ENCODE data around the gene PPP5C.
"Not testable (repeated sequence)": the region's sequence is repeated elsewhere in the genome, so short reads cannot be mapped to it uniquely, and the experiment has no call there.

PPP5C gene

DNA sequence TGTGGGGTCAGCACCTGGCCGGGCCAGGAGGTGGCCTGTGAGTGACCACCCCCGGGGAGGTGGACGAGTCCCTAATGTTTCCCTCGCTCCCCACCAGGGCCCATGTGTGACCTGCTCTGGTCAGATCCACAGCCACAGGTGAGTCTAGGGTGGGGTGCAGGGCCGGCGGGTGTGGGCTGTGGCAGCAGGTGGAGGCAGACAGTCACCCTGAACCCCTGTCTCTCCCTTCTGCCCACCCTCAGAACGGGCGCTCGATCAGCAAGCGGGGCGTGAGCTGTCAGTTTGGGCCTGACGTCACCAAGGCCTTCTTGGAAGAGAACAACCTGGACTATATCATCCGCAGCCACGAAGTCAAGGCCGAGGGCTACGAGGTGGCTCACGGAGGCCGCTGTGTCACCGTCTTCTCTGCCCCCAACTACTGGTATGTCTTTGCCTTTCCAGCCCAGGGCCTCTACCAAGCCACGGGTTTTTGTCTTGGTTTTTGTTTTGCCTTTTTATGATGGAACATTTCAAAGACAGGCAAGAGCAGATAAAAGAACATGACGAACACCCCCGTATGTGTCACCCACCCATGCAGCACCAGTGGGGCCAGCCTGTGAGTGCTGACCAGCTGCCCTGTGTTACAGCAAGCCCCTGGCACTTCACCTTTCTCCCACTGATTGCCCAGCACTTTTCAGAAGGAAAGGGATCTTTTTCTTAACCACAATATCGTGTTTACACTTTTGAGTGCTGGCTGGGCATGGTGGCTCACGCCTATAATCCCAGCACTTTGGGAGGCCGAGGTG is 41.6 kb downstream of the PPP5C start:
- no peak for DNase-seq

- DNase-seq = no peak
Measured at GRCh38 chr19:46390121-46390858, 43.4 kb downstream of the PPP5C start.

GRCh38 chr19:46390866-46391265 is 44.0 kb downstream of the PPP5C start:
- no peak for DNase-seq

DNA sequence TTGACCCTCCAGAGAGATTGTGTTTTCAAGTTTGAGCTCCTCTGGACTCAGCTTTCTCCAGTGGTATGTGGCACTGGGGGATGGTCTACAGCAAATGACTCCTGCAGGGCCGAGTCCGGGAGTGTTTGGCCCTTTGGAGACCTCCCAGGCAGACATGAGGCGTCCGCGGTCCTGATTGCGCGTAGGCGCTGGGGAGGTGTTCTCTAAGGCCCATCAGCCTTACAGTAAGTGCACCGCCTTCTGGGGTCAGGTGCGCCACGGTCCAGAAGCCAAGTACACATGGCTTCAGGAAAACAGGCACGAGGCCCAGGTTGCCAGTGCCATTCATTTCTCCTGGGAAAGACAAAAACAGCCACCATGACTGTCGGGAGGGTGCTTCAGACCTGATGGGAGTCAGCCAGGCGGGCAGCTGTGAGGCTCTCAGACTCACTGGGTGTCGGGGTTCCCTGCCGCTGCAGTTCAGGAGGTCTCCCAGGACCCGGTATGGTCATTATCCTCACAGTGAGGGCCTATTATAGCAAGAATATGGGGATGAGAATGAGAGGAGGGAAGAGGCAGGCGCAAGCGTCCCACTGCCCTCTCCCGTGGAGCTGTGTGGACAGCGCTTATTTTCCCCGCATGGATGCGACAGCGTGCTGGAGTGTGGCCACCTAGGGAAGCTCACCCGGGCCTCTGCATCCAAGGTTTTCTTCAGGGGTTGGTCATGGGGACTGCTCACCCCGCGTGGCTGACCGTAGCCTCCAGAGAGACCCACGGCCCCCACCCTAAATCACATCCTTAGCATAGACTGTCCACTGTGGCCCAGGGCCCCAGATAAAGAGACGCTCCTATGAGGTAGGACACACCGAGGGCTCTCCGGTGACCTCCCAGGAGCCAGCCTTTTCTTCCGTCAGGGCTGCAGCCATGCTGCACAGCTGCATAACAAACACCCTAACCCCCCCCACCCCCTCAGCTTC is 44.7 kb downstream of the PPP5C start:
- no peak for DNase-seq

GRCh38 chr19:46392252-46392801 is 45.4 kb downstream of the PPP5C start:
- DNase-seq = no peak

DNA sequence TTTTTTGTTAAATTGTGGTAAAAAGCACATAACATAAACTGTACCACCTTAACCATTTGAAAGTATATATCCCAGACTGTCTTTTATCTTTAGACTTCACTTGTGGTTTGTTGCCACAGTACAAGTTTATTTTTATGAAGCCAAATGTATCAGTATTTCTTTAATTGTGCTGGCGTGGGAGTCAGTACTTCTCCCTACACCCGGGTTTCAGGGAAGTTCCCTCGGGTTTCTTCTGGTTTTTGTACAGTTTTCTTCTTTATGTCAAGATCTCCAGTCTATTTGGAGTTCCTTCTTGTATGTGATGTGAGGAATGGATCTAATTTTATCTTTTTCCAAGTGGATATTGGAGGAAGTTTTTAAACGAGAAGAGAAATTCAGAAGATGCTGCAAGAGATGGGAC is 46.0 kb downstream of the PPP5C start:
- DNase-seq = no peak

DNA sequence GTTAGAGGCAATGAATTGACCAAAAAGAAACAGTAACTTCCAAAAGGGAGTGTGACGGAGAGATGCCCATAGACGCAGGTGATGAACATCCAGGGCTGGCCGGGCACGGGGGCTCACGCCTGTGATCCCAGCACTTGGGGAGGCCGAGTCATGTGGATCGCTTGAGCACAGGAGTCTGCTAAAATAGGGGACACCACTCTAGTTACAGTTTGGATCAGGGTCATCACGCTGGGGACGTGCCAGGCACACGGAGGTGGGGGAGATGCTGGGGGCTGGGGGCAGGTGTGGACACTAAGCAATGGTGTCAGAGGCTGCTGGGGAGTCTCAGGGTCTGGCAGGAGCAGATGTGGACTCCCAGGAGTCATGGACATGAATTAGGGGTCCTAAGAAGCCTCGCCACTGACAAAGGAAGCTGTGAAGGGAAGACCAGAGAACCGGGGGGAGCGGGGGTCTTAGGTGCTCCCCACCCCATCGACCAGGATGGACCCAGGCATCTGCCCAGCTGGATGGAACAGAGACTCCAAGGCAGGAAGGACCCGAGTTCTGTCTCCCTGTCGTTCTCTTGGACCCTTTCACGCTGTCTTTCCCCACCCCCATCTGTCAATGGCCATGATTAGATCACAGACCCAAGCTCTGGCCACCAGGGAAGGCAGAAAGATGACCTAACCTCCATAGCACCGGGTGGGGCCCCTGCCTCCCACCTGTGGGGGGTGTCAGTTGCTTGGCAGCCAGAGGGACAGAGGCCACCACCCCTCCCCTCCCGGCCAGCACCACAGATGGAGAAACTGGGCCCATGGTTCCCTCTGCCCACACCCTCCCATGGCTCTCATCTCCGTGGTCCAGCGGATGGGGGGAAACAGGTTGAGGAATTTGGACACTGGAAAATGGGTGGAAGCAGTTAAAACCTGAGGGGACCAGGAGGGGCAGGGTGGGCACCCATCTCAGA is 46.8 kb downstream of the PPP5C start:
- DNase-seq = no peak

DNA sequence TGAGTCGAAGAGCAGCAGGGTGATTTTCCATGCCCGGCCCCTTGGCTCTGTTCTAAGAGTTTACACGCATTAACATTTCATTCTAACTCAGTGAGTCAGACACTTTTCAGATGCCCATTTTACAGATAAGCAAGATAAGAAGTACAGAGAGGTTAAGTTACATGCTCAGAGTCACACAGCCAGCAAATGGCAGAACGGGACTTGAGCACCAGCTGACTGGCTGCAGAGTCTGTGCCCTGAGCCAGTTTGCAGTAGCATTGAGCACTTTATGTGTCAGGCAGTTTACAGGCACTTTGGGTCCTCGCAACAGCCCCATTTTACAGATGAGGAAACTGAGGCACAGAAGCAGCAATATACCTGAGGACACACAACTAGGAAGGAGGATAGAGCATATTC is 47.5 kb downstream of the PPP5C start:
- no peak for DNase-seq

DNA sequence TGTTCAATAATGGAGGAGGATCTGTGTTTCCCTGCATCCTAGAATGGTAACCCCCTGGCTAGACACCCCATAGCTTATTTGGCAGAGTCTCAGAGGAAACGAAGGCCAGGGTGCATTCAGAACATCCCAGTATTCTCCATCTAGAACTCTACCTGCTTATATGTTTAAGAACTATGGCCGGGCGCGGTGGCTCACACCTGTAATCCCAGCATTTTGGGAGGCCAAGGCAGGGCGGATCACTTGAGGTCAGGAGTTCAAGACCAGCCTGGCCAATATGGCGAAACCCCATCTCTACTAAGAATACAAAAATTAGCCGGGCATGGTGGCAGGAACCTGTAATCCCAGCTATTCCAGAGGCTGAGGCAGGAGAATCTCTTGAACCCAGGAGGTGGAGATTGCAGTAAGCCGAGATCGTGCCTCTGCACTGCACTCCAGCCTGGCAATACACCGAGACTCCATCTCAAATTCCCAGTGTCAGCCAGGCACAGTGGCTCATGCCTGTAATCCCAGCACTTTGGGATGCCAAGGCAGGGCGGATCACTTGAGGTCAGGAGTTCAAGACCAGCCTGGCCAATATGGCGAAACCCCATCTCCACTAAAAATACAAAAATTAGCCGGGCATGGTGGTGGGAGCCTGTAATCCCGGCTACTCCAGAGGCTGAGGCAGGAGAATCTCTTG is 51.1 kb downstream of the PPP5C start:
- DNase-seq = not testable (repeated sequence)

GRCh38 chr19:46402725-46403124 is 55.8 kb downstream of the PPP5C start:
- DNase-seq = no peak

DNA sequence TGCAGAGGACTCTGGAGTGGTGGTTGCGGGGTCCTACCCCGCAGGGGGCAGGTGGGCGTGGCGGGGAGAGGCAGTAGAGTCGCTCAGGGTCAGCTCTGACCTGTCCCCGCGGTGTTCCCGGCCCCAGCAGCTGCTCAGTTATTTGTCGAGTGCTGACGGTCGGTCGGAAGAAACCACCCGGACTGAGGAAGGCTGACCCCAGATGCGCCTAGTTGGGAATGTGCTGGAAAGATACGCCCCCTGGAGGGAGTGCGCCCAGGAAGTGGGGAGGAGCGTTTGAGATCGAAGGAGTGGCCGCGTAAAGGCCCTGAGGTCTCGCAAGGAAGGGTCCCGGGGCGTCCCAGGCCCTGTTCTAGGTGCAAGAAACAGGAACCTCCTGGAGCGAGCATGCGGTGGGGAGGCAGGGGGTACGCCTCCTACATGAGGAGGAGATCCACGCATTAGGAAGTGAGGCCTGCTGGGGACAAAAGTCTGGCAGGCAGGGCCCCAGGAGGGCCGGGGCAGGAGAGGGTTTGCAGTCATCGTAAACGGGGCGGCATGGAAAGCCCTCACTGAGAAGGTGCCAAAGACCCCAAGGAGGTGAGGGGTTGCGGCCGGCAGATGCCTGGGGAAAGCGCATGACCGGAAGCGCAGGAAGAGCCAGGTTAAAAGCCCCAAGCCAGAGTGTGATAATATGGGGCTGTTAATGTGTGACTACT is 57.3 kb downstream of the PPP5C start:
- no peak for DNase-seq

DNA sequence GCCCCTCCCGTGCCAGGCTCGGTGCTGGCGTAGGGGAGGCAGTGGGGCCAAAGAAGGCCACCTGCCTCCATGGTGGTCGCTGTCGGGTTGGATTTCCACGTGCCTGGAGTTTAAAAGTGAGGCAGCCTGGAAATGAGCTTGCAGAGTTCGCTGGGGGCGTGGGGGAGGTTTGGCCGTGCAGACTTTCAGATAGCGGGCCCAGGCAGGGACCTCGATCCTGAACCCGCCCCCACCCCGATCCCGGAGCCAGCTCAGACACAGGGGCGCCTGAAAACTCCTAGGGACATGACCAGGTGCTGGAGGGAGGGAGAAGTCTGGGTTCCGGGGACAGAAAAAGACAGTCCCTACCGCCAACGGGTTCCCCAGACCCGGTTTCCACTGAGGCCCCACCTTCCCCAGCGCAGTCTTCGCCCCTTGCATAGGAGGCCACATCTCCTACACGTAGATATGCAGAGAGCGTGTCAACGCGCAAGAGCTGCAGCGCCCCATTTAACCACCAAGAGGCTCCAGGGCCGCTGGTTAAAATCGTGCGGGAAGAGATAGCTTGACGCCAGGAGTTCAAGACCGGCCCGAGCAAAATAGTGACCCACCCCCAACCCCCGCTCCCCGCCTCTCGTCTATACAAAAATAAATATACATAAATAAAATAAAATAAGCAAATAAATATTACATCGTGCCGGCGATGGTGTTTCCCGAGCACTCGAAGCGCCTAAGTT is 58.0 kb downstream of the PPP5C start:
- no peak for DNase-seq

DNA sequence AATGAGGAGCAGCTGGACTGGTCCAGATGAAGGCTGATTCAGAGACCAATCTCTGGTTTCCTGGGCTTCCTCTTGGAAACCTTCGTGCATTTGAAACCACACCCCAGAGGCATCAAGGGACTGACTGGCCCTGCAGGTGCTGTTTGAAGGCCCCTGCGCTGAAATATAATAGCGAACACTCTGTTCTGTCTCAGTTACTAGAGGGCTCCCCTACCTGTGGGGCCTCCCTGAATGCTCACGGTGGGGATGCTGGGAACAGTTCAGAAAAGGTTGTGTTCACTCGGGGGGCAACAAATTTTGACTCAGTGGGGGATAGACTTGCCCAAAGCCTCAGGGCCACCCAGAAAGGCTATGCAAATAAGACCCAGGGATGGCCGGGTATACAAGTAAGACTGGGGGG is 60.1 kb downstream of the PPP5C start:
- no peak for DNase-seq

- no peak for DNase-seq
Measured at GRCh38 chr19:46407856-46408663, 61.2 kb downstream of the PPP5C start.

DNA sequence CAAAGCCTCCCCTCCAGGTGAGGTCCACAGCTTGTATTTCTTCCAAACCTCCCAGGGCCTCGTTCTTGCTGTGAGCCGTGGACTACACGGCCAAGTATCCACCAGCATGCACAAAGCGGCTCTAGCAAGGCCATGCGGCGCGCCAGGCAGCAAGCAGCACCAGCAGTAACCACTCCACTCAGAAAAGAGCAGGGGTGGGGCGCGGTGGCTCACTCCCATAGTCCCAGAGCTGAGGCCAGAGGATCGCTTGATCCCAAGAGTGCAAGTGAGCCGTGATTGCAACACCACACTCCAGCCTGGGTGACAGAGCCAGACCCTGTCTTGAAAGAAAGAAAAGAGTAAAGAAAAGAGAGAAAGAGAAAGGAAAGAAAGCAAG is 61.8 kb downstream of the PPP5C start:
- DNase-seq = no peak

DNA sequence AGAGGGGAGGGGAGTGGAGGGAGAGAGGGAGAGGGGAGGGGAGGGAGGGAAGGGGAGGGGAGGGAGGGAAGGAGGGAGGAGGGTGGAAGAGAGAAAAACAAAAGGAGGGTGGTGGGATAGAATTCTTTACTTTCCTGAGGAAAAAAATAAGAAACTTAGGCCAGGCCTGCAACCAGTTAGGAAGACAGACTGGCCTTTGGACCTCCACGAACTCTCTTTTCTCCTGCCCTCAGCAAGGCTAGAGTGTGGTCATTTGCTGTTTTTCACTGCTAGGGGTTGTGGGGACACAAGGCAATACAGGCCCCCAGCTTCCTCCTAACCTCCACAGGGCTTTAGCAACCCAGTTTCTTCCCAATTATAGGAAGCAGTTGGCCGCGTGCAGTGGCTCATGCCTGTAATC is 62.3 kb downstream of the PPP5C start:
- DNase-seq = no peak

DNA sequence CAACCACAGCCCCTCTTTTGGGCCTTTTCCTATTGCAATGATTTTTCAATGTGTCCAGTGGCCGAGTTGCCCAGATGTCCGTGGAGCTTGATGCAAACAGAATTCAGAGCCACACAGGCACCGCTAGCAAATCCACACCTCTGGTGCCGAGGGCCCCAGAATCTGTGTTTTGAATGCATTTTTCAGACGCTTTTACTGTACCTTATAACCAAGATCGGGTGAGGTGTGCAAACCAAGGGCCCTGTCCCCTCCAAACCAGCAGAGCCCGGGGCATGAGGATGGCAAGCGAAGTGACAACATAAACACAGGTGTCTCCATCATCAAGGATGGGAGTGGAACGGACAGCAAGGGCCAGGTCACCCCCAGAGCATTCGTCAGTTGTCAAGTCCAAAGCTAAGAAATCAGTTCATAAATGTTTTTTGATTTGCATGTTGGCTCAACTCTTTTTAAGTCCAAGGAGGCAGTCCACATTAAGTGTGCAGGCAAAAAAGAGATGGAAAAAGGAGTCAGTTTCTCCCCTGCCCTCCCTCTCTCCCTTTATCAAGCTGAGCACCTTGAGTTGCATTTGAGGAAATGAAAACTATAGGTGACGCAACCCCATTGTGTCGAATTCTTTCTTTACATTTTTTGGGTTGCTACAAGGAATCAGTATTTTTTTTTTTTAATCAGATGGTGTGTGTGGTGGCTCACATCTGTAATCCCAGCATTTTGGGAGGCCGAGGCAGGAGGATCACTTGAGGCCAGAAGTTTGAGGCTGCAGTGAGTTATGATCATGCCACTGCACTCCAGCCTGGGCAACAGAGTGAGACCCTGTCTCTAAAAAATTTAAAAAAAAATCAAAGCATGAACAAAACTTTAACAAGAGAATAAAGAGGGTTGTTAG is 63.6 kb downstream of the PPP5C start:
- no peak for DNase-seq
